SK-N-SH treated with all-trans-retinoic acid at 6 μM for 48 hours (cell line): ENCODE results near the gene MTMR6.

ENCODE experiments used
- BACH2 ChIP-seq: fragments of 250-450 bp; sonication (Bioruptor Pico); IDR thresholded peaks from 2 replicates; pipeline ENCODE4 v1.9.0; 2021; ENCODE audit warnings: mild to moderate bottlenecking, borderline replicate concordance
- CREB5 ChIP-seq: fragments of 250-450 bp; sonication (Bioruptor Pico); IDR thresholded peaks from 2 replicates; pipeline ENCODE4 v1.5.1; 2020; ENCODE audit warnings: low read depth, mild to moderate bottlenecking, moderate library complexity
- OSR1 ChIP-seq: fragments of 250-450 bp; sonication (Bioruptor Pico); IDR thresholded peaks from 2 replicates; pipeline ENCODE4 v1.8.0; 2022; ENCODE audit warnings: moderate library complexity, mild to moderate bottlenecking, inconsistent platforms
- RARB ChIP-seq: fragments of 250-450 bp; sonication (Bioruptor Pico); IDR thresholded peaks from 2 replicates; pipeline ENCODE4 v1.8.0; 2021; ENCODE audit warnings: mild to moderate bottlenecking, moderate library complexity
- TF ChIP-seq, protein P1 (sequence below): fragments of 250-450 bp; sonication (Bioruptor Pico); IDR thresholded peaks from 2 replicates; pipeline ENCODE4 v1.8.0; 2020; ENCODE audit warnings: mild to moderate bottlenecking, moderate library complexity, borderline replicate concordance
- TF ChIP-seq, protein P2 (sequence below): fragments of 250-450 bp; sonication (Bioruptor Pico); IDR thresholded peaks from 2 replicates; pipeline ENCODE4 v1.5.0; 2020; ENCODE audit warnings: mild to moderate bottlenecking, moderate library complexity

DNA sequence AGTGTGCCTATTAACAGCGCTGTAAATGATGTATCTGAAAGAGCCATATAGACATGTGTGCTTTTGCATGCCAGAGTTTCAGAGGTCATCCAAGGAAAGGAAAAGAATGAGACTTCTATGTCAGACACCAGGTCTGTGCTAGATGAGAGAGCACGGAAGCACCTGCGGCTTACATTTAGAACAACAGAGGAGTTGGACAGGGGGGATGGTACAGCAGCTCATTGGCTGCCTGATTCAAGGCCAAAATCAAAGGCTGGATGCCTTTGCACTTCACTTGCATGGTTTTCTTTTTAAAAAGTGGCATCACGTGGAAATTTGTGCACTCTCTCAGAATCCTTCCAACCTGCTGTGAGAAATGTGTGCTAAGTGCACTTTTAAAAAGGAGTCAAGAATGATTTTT is 82.4 kb downstream of the MTMR6 start:
- TF ChIP-seq BACH2 (CRISPR knock-in tag) (no peak), CREB5 (CRISPR knock-in tag) (no peak), RARB (CRISPR knock-in tag) (no peak), OSR1 (CRISPR knock-in tag) (no peak)
- TF ChIP-seq, protein P1, sequence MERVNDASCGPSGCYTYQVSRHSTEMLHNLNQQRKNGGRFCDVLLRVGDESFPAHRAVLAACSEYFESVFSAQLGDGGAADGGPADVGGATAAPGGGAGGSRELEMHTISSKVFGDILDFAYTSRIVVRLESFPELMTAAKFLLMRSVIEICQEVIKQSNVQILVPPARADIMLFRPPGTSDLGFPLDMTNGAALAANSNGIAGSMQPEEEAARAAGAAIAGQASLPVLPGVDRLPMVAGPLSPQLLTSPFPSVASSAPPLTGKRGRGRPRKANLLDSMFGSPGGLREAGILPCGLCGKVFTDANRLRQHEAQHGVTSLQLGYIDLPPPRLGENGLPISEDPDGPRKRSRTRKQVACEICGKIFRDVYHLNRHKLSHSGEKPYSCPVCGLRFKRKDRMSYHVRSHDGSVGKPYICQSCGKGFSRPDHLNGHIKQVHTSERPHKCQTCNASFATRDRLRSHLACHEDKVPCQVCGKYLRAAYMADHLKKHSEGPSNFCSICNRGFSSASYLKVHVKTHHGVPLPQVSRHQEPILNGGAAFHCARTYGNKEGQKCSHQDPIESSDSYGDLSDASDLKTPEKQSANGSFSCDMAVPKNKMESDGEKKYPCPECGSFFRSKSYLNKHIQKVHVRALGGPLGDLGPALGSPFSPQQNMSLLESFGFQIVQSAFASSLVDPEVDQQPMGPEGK, result no peak
- TF ChIP-seq, protein P2, sequence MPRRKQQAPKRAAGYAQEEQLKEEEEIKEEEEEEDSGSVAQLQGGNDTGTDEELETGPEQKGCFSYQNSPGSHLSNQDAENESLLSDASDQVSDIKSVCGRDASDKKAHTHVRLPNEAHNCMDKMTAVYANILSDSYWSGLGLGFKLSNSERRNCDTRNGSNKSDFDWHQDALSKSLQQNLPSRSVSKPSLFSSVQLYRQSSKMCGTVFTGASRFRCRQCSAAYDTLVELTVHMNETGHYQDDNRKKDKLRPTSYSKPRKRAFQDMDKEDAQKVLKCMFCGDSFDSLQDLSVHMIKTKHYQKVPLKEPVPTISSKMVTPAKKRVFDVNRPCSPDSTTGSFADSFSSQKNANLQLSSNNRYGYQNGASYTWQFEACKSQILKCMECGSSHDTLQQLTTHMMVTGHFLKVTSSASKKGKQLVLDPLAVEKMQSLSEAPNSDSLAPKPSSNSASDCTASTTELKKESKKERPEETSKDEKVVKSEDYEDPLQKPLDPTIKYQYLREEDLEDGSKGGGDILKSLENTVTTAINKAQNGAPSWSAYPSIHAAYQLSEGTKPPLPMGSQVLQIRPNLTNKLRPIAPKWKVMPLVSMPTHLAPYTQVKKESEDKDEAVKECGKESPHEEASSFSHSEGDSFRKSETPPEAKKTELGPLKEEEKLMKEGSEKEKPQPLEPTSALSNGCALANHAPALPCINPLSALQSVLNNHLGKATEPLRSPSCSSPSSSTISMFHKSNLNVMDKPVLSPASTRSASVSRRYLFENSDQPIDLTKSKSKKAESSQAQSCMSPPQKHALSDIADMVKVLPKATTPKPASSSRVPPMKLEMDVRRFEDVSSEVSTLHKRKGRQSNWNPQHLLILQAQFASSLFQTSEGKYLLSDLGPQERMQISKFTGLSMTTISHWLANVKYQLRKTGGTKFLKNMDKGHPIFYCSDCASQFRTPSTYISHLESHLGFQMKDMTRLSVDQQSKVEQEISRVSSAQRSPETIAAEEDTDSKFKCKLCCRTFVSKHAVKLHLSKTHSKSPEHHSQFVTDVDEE (CRISPR knock-in tag), result no peak
